RPMI7951 (cell line): ENCODE data around the gene SLC4A5. TPM values are rescaled to one million over a fixed set of nuclear protein-coding genes. Genes with fewer than 3 reads are reported as not detected.

Experiments
- DNase-seq: peaks from one replicate; pipeline ENCODE4 v3.0.0-alpha.2; 2012; ENCODE audit warnings: low read depth
- total RNA-seq: library from RNA; depleted of rRNA; stranded (reverse); fragments of >200 nt; shearing (Covaris generic); gene quantifications from 2 replicates; pipeline ENCODE4 v1.2.3, GENCODE V29; 2014; rRNA removed

Gene SLC4A5
- 0.10 TPM in 1 of 2 replicates, not detected in the other for total RNA-seq

- DNase-seq = no peak
These were observed at the start of gene SLC4A5 for GRCh38 chr2:74343316-74343715. TSS of gene SLC4A5 (minus strand) at chr2:74343416. CDS start at chr2:74315023, 28,393 bp downstream.

- DNase-seq = no peak
These were observed 49.2 kb upstream of the SLC4A5 start for GRCh38 chr2:74392449-74392743.

- peak; percentile 83 for DNase-seq
These were observed 48.6 kb upstream of the SLC4A5 start for GRCh38 chr2:74391580-74392448.

DNA sequence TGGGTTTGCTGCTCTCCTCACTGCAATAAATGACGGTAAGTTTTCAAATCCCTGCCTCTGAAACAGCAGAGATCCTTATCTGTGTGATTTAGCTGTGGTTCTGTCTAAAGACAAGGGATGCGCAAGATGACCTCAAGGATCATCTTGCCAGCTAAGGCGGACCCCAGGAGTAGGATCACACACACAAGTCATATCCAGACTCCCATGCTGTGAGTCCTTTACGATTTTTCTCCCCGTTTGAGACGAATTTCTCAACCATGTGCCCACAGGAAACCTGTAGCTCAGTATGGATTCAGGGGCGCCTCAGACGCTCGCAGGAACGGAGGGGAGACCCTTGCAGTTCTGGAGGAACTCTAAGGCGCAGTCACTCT lies 48.0 kb upstream of the SLC4A5 start:
- DNase-seq = peak; percentile 61

- peak; percentile 16 for DNase-seq
These were observed 47.4 kb upstream of the SLC4A5 start for GRCh38 chr2:74390606-74391005.

DNA sequence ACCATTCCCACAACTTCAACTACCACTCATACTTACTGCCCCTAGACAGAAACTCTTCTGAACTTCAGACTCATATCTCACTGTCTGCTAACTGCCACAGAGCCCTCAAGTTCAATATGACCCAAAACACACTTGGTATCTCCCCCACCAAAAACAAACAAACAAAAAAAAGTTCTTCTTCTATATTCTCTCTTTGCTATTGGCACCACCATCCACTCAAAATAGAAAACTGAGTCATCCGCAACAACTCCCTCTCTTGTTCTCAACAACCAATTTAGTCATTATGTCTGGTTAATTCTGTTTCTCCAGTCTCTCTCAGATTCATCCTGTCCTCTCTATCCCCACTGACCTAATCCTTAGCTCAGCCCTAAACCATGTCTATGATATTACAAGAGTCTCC lies 44.1 kb upstream of the SLC4A5 start:
- peak; percentile 43 for DNase-seq

DNA sequence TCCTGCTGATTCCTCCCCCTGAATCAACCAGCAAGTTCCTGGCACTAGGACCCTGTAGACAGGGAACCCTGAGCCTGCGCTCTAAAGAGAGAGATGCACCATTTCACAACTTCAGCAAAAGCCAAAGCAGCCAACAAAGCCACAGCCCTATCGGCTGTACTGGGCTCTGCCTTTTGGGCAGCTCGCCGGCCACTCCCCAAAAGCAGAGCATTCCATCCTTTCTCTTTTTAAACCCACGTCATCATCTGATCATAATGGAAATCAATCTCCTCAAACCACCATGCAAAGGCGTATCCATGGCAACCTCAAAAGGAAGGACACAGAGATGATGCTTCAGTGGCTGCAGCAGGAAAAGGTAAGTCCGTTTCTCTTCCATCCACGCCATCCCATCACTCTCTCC lies 42.2 kb upstream of the SLC4A5 start:
- DNase-seq = no peak

- DNase-seq = no peak
These were observed 40.8 kb upstream of the SLC4A5 start for GRCh38 chr2:74384051-74384450.

DNA sequence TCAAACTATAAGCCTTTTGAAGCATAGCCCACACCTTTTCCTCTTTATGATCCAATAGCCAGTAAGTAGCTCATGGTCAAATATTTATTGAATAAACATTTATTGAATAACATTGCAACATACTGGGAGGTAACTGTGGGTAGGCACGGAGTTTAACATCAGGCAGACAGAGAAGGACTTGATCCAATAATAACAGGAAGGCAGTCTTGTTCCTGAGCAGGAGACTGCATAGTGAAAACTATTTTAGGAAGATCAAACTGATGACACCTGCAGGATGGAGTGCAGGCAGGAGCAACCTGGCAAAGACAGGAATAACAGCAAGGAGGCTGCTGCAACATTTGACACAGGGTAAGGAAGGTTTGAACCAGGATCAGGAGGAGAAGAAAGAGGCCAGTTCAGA lies 40.0 kb upstream of the SLC4A5 start:
- DNase-seq = no peak

DNA sequence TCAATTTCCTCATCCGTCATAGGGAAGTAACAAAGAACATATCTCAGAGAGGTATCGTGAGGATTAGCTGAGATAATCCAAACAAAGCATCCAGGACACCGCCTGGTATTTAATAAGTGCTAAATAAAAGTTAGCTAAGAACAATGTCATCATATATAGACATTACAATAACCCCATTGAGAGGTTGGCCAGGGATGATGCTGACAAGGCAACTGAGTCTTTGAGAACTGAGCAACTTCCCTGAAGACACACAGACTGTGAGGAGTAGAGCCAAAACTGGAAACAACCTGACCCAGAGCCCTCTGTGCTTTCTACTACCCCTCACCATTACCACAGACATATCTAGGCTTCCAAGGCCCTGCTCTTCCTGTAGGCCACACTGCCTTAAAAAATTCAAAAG lies 38.5 kb upstream of the SLC4A5 start:
- DNase-seq = no peak

GRCh38 chr2:74379851-74380789 lies 36.9 kb upstream of the SLC4A5 start, which contains the start of gene DCTN1:
TSS of gene DCTN1 (minus strand) at chr2:74380311. CDS start at chr2:74380037, 274 bp downstream.
- peak; percentile 44 for DNase-seq

DNA sequence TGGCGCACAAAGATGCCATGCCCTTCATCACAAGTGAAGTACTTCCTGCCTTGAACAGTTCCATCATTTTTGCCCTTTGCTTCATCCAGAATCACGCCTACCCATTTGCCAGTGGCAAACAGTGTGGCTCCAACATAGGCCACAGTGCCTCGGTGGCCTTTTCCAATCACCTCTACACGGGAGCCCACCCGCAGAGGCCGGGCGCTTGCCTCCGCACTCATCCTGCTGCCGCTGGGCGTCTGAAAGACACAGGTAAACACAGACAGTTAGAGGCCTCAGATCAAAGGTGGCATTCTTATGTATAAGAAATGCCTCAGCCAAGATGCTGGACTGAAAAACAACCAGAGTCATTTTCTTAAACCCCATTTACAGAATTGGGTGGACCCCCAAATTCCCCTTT lies 34.8 kb upstream of the SLC4A5 start:
- no peak for DNase-seq

DNA sequence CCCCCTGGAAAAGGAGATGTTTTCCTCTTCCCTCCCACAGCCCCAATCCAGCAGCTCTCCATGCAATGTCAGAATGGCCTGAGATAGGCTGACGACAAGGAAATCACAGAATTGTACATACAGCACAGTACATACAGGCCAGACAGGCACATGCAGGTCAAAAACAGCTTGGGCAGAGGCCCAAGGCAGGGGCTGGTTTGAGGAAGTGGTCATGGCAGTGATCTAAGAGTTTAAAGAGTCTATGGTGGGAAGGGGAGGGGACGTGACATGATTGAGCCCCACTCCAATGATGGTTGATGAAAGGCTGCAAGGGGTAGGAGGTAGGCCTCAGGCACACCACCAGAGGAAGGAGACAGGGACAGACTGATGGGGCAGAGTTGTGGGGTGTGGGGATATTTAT lies 32.6 kb upstream of the SLC4A5 start:
- DNase-seq = no peak

- DNase-seq = no peak
These were observed 31.4 kb upstream of the SLC4A5 start for GRCh38 chr2:74374509-74375205.

DNA sequence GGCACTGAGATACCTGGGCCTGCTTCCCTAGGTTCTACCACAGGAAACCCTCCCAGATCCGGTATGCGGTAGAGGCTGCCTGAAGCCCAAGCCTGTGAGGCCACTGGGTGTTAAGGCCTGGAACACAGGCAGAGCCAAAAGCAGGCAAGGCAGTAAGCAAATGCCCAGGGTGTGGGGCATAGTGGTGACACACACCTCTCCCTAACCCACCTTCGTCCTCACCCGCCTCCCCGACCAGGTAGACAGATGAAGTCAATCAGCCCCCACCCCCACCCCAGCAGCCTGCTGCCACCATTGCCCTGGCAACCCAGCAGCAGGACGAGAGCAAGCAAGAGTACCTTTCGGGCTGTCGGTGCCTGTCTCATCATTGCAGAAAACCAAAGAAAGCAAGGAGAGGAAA lies 30.8 kb upstream of the SLC4A5 start:
- no peak for DNase-seq

DNA sequence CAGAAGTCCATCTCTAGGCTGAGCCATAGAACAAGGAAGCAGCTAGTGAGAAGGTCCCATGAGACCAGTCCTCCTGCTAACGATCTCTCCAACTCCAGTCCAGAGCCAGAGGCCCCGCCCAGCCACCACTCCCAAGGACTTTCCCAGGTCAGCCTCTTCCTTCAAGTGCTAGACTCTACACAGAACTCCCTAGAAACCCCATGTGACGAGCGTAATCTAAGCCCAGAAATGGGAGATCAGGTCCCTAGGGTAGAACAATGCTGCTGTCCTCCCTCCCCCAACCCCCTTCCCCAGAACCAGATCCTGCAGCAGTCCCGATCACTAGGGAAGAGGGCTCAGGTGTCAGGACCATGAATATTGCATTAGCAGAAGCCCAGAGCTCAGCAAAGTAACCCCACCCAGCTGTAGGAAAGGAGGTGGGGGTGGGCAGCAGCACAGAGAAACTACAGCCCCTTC lies 30.0 kb upstream of the SLC4A5 start:
- no peak for DNase-seq

- DNase-seq = no peak
These were observed 29.5 kb upstream of the SLC4A5 start for GRCh38 chr2:74372674-74373073.

DNA sequence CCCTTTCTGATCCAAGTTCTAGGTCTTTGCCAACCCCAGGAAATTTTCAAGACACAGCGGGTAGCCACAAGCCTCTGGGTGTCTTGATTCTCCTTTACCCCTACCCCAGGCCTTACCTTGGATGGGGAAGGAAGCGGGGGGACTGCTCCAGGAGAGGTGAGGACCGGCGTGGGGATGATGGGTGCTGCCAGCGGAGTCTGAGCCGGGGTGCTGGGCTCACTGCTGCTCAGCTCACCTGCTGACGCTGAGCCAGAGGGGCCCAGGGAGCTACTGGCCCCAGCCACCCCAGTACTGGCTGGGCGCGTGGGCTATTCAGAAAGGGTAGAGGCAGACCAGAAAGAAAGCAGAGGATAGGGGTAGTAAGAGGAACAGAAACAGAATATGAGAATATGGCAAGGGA lies 28.2 kb upstream of the SLC4A5 start:
- no peak for DNase-seq

DNA sequence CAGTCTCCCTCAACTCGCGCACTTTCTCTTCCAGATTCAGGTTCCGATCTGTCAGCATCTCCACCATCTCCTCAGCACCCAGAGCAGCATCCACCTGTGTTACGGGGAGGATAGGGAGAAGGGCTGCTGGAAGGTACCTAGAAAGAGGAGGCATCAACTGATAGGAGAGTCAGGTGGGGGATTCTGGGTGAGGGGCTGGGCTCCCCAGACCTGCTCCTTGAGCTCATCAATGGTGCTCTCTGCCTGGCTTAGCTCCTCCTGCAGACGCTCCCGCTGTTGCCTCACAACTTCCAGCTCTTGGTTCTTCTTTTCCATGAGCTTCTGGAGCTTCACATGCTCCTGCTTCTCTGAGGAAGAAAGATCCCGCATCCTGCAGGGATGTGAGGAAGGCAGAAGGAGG lies 26.8 kb upstream of the SLC4A5 start:
- DNase-seq = no peak

DNA sequence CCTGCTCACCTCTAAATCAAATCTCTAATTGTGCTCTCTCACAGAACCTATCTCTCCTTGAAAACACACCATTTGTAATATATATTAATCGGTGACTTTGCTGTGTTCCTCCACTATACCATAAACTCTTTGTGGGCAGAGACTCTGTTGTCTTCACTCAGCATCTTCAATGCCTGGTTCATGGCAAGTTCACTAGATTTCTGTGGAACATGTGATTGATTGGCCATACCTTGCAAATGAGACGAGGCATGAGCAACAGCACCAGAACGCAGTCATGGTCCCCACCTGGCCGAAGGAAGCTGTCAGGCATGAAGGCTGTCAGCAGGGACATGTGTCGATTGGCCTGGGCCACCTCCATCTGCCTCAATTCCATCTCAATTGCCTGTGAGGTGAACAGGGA lies 25.3 kb upstream of the SLC4A5 start:
- DNase-seq = no peak

- DNase-seq = no peak
These were observed 24.6 kb upstream of the SLC4A5 start for GRCh38 chr2:74367789-74368188.

GRCh38 chr2:74366036-74366435 lies 22.8 kb upstream of the SLC4A5 start:
- DNase-seq = no peak
